ENCODE results near the gene RABGGTA.
"Not testable (repeated sequence)": the region's sequence is repeated elsewhere in the genome, so short reads cannot be mapped to it uniquely, and the experiment has no call there.

Gene RABGGTA

DNA sequence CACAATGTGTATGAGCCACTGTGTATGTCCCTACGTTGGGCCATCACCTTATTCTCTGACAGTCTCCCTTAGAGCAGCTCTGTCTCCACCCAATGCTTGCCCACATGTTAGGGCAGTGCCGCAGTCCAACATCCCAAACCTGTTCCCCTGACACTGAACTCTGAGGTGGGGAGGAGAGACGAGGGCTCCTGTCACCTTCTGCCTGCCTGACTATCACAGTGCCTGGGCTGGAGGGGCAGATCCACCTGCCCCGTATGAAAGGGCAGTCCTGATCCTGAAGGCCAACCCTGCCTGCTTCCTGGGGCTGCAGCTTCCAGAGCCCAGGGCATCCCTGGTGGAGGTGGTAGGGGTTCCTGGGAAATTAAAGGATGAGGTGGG lies 10.6 kb downstream of the RABGGTA start:
- DNase-seq (ENCODE audit: low read depth in 2 of 2), result no peak

DNA sequence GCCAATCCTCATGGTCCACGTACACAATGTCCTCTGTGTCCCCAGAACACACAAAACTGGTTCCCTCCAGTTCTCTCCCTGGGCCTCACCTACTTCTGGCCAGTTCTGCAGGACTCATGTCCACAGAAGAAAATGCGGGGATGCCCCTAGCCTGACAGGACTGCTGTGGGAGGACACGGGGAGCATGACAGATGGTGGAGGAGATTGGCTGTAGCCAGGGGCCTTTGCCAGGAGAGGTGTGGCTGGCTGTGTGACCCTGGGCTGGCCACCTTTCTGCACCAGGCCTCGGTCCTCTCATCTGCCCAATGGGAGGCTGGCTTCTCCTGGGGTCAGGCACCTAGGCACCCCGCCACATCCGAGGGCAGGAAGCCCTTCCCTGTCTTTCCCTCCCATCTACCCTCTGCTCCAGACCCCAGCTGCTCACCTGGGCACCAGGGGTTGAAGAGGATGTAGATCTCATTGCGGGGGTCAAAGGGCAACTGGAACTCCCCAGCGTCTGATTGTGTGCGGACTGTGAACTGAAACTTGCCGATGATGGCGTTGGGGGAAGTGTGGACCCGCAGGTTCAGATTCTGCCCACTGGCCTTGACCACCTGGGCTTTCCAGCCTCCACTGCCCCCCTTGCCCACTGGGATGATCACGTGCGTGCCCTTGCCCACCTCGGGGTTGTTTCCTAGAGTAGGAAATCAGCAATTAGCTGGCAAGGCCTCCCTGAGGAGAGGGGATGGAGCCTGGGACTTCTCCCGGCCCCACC lies 11.2 kb downstream of the RABGGTA start:
- DNase-seq (ENCODE audit: low read depth in 2 of 2), result no peak

DNA sequence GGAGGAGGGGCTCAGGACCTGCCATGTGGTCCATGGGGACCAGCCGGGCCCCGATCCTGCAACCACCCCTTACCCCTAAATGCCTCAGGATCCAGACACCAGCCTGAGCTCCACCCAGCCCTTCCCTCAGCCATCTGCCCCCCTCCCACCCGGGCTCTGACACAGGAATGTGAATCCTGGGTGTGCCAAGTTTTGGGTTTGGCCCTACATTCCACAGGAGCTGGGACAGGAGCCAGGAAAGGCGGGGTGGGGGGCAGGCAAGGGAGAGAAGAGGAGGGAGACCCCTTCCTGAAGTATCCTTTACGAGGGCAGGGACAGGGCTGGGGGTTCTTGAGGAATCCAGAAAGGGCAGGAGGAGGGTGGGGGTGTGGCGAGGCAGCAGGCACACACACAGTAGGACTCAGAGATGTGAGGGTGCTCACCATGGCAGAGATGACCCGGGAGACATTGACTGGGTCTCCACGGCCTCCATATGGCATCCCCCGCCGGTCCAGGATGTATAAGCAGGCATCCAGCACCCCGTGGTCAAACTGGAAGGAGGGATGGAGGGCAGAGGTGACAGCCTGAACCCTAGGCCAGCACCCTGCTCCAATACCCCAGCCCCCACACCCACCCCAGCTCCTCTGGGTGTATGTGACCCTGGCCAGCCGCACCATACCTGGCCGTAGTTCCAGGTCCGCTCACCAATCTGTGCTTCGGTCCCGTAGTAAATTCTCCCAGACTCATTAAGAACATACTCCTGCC lies 11.9 kb downstream of the RABGGTA start:
- no peak for DNase-seq (ENCODE audit: low read depth in 2 of 2)

DNA sequence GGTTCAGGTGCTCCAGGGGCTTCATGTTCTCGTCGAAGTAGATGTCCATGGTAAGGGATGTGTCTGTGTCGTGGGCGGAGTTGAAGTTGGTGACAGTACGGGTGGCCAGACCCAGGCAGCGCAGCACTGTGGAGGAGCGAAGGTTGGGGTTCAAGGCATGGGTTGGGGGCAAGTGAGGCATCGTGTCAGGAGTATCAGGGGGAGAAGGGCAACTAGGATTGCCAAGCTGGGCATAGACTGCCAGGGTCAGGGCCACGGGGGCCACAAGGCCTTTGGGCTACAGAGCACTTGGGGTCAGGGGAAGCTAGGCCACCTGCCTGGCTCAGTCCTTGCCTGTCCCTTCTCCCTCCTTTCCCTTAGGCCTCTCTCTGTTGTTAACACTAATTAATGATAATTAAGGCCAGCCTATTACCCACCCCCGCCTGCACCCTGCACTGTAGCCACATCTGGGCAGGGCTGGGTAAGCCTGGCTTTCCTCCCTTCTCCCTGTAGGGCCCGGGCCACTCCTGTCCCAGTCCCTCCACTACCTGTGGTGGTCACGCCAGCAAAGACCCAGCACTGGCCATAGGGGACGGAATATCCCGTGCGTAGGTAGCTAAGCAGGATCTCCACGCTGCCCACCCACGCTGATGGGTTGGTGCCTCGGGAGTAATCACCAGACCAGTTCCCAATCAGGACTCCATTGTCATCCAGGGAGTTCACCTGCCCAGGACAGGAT lies 12.7 kb downstream of the RABGGTA start:
- no peak for DNase-seq (ENCODE audit: low read depth in 2 of 2)

DNA sequence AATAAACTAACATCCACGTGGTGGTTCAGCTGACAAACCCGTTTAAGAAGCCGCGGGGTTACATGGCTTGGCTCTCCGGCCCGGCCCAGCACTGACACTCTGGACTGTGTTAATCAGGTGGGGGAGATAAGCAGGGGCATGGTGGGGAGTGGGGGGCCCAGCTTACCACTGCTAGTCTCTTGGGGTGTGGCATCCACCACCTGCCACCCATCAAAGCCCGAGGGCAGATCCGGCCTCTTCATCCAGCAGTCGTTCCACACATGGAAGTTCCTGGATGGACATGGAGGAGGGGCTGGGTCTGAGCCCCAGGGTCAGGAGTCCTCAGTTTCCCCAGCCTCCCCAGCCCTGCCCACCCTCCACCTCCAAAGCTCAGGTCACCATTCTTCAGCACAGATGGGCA lies 13.3 kb downstream of the RABGGTA start:
- DNase-seq (ENCODE audit: low read depth in 2 of 2), result no peak

DNA sequence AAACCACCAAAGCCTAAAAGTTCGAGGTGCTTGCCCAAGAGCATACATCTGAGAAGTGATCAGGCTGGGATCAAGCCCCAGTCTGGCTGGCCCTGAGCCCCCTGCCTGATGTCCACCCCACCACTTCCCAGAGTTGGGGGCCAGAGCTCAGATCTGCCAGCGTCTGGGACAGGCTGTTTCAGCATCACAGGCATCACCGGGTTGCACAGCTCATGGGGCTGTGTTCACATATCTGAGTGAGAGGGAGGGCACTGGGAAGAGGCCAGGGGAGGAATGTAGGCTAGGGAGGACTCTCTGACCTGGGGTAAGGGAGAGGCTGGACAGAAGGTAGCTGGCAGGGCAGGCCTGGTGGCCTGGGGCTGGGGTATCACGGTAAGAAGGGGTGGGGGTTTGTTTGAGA lies 14.4 kb downstream of the RABGGTA start:
- DNase-seq (ENCODE audit: low read depth in 2 of 2), result no peak

DNA sequence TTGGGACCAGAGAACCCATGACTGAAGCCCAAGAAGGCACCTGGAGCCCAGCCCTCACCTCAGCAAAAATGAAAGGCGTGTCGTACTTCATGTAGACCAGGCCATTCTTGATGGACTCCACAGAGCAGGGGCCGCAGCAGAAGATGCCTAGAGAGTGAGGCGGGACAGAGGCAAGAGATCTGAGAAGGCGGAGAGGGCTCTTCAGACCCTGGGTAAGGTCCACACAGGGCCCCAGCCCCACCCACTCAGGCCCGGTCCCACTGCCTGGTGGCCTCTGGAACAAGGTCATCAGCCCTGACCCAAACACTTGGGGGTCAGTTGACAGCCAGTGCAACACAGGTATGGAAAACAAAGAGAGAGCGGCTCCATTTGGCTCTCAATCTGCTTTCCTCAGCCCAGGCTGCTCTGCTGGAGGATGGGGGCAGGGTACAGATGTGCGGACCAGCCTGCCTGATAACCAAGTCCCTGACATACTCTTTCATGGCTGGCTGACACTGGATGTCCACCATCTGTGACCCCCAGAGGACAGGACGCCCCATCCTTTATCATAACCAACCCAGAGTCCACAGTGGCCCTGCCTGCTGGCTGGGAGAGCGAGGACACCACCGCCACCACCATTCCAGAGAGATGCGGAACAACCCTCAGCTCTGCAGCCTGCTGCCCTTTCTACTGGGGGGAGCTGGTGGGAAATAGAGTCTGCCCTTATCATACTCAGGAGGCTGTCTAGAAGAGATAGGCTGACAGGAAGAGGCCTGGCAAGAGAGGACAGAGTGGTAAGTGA lies 15.3 kb downstream of the RABGGTA start:
- no peak for DNase-seq (ENCODE audit: low read depth in 2 of 2)

DNA sequence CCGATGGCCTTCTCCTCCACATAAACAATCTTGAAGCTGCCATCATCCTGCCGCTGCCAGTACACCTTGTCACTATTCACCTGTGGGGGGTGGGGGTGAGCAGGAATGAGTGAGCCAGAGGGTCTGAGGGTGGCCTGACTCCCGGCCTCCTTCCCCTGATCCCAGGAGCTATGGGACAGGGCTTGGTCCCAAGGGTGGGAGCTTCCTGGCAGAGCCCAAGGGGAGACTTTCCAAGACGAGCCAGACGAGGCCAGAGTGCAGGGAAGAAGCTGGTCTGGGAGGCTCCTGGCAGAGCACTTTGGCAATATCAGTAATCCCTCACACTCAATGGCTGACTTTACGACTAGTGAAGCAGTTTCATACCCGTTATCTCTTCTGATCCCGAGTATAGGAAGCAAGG lies 16.0 kb downstream of the RABGGTA start:
- DNase-seq (ENCODE audit: low read depth in 2 of 2), result no peak

DNA sequence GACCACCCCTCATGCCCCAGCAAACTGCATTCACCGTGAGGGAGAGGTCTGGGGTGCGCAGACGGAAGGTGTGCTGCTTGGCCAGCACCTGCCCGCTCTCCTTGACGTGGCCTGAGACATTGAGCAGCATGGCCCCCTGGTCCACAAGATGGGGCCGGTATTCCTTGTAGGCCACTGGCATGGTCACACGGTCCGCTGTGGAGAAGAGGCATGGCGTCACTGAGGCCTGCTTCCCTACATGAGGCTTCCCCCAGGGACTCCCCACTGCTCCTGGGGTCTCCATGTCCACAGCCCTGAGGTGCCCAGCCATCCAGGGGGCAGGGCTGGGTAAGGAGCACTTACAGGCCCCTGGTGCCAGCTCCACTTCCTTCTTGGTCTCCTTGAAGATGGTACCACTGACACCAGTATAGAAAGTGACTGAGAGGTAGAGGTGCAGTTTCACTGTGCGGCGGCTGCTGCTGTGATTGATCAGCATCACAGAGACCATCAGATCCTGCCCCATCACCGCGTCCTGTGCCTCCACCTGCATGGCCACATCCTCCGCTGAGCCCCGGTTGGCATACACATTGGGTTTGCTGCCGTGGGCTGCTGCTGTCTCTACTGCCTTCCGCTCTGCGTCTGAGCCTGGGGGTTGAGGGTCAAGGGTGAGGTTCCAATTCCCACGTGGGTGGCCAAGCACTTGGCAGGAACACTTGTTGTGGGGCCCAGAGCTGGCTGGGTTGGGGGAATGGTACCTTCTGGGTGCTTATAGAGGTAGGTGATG lies 16.6 kb downstream of the RABGGTA start:
- no peak for DNase-seq (ENCODE audit: low read depth in 2 of 2)

DNA sequence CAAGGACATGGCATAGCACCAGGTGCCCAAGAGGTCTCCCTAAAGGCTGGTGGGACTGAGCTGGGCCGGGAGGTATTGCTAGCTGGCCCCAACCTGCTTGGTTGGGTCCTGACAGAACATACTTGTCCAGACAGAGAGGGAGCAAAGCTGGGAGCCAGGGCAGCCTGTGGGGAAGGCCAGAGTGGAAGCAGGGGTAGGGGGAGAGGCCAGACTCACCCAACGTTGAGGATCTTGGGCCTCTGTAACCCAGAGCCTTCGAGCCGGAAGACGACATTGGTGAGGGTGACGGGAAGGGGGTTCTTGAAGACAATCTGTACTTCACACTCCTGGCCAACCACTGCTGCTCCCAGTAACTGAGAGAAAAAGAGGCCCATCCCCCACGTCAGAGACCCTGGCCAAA lies 17.5 kb downstream of the RABGGTA start:
- DNase-seq (ENCODE audit: low read depth in 2 of 2), result no peak

DNA sequence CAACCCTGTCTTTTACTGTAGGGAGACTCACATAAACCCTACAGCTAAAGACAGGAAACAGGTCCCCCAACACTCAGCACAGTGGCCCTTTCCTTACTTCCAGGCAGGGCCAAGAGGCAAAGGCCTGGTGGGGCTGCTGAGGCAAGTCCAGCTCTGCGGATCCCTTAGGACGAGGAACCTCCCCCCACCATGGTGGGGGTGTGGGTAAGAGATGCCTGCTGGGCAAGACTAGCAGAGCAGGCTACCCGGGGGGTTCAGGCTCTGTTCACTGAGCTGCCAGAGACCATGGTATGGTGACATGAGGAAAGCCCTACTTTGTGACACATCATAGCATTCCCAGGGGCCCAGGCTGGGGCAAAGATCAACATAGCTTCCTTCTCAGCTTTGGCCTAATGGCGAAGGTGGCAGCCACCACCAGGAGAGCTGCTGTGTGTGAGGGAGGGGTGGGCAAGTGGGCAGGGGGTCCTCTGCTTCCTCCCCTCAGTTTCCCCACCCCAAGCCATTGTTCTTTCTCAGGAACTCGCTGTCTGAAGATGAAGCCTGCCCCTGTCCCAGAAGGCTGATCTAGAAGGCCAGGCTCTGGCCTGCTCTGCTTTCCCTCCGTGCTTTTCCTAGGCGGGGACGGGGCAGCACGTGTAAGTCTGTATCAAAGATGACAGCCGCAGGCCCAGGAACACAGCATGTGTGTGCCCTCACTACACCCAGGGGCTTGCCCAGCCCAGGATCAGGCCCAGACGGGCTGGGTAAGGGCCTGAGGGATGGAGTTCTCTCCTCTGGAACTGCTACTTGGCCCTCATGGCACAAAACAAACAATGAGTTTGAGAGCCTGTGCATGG lies 18.9 kb downstream of the RABGGTA start:
- no peak for DNase-seq (ENCODE audit: low read depth in 2 of 2)

DNA sequence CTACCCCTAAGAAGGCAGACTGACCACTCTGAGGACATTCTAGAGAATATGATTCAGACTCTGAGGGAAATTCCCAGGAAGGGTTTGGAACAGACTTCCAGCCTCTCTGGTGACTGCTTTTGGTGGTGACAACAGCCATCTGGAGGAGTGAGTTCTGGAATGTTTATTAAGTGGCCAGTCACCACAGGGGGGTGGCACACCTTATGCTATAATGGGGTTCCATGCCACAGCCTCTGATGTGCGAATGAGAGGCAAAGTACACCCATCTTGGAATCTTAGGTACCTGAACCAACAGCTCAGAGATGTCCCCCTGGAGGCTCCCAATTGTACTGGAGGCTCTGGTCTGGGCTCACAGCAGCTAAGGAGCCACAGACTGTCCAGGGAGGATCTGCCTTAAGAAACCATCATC lies 19.5 kb downstream of the RABGGTA start:
- DNase-seq (ENCODE audit: low read depth in 2 of 2), result no peak

DNA sequence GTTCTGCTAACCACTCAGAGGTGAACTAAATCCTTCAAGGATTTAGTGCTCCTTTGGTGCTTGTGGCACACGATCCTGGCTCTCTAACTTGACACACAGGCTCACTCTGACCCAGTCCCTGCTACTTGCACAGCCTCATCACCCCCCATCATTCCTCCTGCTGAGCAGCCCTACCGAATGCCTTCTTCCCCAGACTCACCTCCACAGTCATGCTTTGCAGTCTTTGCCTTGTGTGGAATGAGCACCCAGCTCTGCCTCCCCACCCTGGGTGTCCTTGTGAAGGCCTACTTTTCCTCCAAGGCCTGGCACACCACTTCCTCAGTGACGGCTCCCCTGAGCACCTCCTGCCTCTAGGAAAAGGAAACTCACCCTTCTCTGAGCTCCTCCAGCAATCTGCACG lies 21.0 kb downstream of the RABGGTA start:
- DNase-seq (ENCODE audit: low read depth in 2 of 2), result no peak

DNA sequence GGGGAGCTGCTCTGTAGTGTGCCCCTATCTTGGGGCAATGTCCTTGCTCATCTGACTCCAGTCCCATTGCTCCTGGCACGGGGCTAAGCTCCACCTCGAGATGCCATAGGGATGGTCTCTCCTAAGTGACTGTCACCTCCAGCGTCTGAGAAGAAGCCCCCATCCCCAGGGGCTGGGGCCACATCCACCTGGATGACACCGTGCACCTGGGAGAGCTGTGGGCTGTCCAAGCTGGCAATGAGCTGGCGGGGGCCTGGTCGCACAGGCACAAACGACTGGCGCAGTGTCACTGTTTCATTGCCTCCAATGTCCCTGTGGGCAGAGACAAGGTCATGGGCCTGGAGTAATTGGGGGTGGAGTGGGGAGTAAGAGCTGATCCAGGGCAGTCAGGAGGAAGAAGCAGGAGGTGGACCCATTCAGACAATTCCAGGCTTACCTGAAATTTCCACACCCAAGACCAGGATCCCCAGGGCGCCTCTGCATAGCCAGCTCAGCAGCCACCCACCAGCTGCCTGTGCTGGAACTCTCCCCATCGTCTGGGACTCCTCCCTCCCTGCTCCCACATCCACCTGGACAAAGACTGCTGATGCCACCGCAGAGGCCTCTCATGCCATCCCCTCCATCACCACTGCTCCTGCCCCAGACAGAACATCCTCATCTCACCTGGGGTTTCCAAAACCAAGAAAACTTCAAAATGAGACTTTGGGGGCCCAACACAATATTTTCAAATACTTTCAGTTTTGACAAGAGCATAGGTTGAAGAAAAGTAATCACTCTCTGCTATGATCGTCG lies 22.0 kb downstream of the RABGGTA start:
- DNase-seq (ENCODE audit: low read depth in 2 of 2), result no peak

DNA sequence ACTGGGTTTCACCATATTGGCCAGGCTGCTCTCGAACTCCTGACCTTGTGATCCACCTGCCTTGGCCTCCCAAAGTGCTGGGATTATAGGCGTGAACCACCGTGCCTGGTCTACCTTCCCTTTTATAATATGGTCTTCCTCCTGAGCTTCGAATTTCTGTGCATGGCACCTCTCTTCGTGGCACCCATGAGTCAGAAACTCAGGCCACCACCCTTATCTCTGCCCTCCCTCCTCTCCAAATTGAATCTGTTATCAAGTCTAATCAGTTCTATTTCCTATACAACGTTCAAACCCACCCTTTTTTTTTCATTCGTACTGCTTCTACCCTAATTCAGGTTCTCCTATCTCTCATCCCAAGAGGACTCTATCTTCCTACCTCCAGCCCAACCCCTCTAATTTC lies 24.0 kb downstream of the RABGGTA start:
- no peak for DNase-seq (ENCODE audit: low read depth in 2 of 2)

DNA sequence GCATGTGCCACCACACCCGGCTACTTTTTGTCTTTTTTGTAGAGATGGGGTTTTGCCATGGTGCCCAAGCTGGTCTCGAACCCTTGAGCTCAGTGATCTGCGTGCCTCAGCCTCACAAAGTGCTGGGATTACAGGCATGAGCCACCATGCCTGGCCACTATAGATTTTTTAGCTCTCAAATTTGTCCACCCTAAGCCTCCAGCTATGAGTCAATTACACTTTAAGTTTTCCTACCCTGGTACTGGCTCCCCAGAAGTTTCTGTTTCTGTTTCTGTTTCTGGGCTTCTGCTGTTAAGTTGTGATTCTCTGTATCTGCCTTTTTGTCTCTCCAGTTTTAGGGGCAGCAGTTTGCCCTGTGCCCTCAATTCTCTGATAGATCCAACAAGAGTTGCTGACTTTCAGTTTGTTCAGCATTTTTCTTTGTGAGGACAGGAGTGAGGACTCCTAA lies 24.6 kb downstream of the RABGGTA start:
- no peak for DNase-seq (ENCODE audit: low read depth in 2 of 2)

DNA sequence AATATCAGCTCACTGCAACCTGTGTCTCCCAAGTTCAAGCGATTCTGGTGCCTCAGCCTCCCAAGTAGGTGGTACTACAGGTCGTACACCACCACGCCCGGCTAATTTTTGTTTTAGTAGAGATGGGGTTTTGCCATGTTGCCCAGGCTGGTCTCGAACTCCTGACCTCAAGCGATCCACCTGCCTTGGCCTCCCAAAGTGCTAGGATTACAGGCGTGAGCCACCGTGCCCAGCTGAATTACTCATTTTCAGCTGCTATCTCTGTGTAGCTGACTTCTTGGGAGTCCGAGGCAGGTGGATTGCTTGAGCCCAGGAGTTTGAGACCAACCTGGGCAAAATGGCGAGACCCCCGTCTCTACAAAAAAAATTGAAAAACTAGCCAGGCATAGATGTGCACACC lies 26.0 kb downstream of the RABGGTA start:
- DNase-seq (ENCODE audit: low read depth in 2 of 2), result not testable (repeated sequence)

DNA sequence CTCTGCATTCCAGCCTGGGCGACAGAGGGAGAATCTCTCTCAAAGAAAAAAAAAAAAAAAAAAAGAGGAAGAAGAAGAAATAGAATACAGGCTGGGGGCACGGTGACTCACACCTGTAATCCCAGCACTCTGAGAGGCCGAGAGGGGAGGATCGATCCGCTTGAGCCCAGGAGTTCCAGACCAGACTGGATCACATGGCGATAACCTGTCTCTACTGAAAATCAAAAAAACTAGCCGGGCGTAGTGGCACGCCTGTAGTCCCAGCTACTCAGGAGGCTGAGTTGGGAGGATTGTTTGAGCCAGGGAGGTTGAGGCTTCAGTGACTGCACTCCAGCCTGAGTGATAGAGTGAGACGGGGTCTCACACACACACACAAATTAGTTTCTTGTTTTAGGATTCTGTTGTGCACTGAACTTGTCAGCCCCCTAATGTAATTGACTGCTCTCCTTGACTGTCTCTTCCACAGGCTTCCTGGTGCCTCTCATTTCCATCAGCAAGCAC lies 28.0 kb downstream of the RABGGTA start:
- DNase-seq (ENCODE audit: low read depth in 2 of 2), result no peak

DNA sequence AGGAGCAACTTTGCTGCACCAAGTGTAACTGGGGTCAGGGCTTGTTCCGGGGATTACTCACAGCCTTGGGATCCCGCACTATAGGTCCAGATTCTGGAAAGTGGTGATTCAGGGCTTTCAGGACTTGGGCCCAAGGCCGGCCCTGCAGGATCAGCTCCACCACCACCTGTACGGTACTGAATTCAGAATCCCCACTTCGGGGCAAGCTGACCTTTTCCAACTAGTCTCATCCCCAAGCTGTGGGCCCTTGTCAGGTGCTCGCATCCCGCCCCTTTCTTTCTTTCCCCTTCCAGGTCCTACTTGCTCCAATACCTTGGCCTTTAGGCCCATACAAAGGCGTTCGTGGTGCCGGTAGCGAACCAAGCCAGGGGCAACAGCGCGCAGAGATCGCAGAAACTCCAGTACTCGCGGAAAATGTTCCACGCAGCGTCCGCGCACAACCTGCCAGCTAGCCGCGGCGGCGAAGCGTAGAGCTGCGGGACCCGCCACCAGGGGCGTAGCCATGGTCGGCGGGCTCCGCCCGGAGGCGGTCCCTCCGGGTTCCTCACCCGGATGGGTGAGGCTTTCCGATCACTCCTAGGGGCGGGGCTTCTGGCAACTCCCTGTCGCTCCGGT lies 29.5 kb downstream of the RABGGTA start:
- peak; percentile 79 to 90 for DNase-seq (ENCODE audit: low read depth in 2 of 2)
